HepG2 (cell line): Measurements from ENCODE around the gene PRUNE1. TPM values are rescaled to one million over a fixed set of nuclear protein-coding genes. Genes with fewer than 3 reads are reported as not detected.

ENCODE experiments used
- AHR ChIP-seq: IDR thresholded peaks from 2 replicates; pipeline ENCODE4 v1.6.1; 2018; ENCODE audit warnings: missing genetic modification reagents, missing compliant biosample characterization
- ARHGAP35 ChIP-seq: sonication (generic); formaldehyde crosslinking; IDR thresholded peaks from 2 replicates; pipeline ENCODE4 v1.9.0; 2022; ENCODE audit warnings: mild to moderate bottlenecking, inconsistent platforms, moderate library complexity, missing genetic modification reagents, borderline replicate concordance
- BHLHE40 ChIP-seq: IDR thresholded peaks from 2 replicates; pipeline ENCODE4 v1.6.1; 2011; ENCODE audit warnings: low read length, improper control_type of control experiment
- GATAD1 ChIP-seq: IDR thresholded peaks from 2 replicates; pipeline ENCODE4 v1.6.1; 2016; ENCODE audit warnings: missing genetic modification reagents, missing compliant biosample characterization
- MED1 ChIP-seq: sonication (generic); formaldehyde crosslinking; IDR thresholded peaks from 2 replicates; pipeline ENCODE4 v1.4.0; 2020; ENCODE audit warnings: missing genetic modification reagents
- MTA3 ChIP-seq: sonication (generic); formaldehyde crosslinking; IDR thresholded peaks from 2 replicates; pipeline ENCODE4 v1.4.0; 2020; ENCODE audit warnings: missing genetic modification reagents
- SIN3B ChIP-seq: fragments of 150-350 bp; IDR thresholded peaks from 2 replicates; pipeline ENCODE4 v1.6.1; 2014; ENCODE audit warnings: low read length
- ZNF367 ChIP-seq: sonication (generic); formaldehyde crosslinking; IDR thresholded peaks from 2 replicates; pipeline ENCODE4 v1.4.0; 2020; ENCODE audit warnings: missing genetic modification reagents, borderline replicate concordance
- ZNF598 ChIP-seq: sonication (generic); formaldehyde crosslinking; IDR thresholded peaks from 2 replicates; pipeline ENCODE4 v1.5.1; 2020; ENCODE audit warnings: mild to moderate bottlenecking, missing genetic modification reagents, borderline replicate concordance
- ZNF605 ChIP-seq: sonication (generic); formaldehyde crosslinking; IDR thresholded peaks from 2 replicates; pipeline ENCODE4 v1.8.0; 2022; ENCODE audit warnings: mild to moderate bottlenecking, missing genetic modification reagents
- ZNF761 ChIP-seq: sonication (generic); formaldehyde crosslinking; conservative IDR thresholded peaks from 2 replicates; pipeline ENCODE4 v1.4.0; 2020; ENCODE audit warnings: mild to moderate bottlenecking, missing genetic modification reagents
- polyA plus RNA-seq, 8 experiments: library from polyadenylated mRNA; depleted of rRNA in 3 of 8; stranded (reverse) in 7 of 8; unstranded in 1 of 8; fragments of >200 nt; fragmentation: Illumina TruSeq in 4 of 8; extraction: Trizol in 4 of 8; gene quantifications; 2 replicates each; pipeline versions ENCODE4 v1.2.1 to v1.2.3, GENCODE V29; 2011 to 2016; ENCODE audit warnings: low read depth in 4 of 8, missing spikeins in 1 of 8, mixed read lengths in 1 of 8; ENCODE audit not compliant: insufficient read depth in 1 of 8
- total RNA-seq, 5 experiments: library from RNA; depleted of rRNA; stranded (reverse); fragments of >200 nt; fragmentation: Illumina TruSeq; extraction: Trizol; gene quantifications; 2 replicates each; pipeline ENCODE4 v1.2.3, GENCODE V29; 2016; ENCODE audit warnings: low read depth in 1 of 5
- TF ChIP-seq, protein P1 (sequence below): sonication (generic); formaldehyde crosslinking; IDR thresholded peaks from one replicate; pipeline ENCODE4 v1.5.1; 2020; ENCODE audit warnings: mild to moderate bottlenecking, missing genetic modification reagents; ENCODE audit errors: not compliant biosample characterization
- TF ChIP-seq, protein P2 (sequence below): sonication (generic); formaldehyde crosslinking; conservative IDR thresholded peaks from 2 replicates; pipeline ENCODE4 v1.4.0; 2020; ENCODE audit warnings: missing genetic modification reagents
- TF ChIP-seq, protein P3 (sequence below): sonication (generic); formaldehyde crosslinking; IDR thresholded peaks from 2 replicates; pipeline ENCODE4 v1.9.0; 2022; ENCODE audit warnings: low read depth, missing genetic modification reagents
- TF ChIP-seq, protein P4 (sequence below): IDR thresholded peaks from 2 replicates; pipeline ENCODE4 v1.6.1; 2016; ENCODE audit warnings: mild to moderate bottlenecking

Gene PRUNE1
- total and polyA plus RNA-seq, 2 of the 13 experiments (the other 11 are each of a cell fraction or from before 2014, with no cell fraction given) = 19.0 to 31.9 TPM

DNA sequence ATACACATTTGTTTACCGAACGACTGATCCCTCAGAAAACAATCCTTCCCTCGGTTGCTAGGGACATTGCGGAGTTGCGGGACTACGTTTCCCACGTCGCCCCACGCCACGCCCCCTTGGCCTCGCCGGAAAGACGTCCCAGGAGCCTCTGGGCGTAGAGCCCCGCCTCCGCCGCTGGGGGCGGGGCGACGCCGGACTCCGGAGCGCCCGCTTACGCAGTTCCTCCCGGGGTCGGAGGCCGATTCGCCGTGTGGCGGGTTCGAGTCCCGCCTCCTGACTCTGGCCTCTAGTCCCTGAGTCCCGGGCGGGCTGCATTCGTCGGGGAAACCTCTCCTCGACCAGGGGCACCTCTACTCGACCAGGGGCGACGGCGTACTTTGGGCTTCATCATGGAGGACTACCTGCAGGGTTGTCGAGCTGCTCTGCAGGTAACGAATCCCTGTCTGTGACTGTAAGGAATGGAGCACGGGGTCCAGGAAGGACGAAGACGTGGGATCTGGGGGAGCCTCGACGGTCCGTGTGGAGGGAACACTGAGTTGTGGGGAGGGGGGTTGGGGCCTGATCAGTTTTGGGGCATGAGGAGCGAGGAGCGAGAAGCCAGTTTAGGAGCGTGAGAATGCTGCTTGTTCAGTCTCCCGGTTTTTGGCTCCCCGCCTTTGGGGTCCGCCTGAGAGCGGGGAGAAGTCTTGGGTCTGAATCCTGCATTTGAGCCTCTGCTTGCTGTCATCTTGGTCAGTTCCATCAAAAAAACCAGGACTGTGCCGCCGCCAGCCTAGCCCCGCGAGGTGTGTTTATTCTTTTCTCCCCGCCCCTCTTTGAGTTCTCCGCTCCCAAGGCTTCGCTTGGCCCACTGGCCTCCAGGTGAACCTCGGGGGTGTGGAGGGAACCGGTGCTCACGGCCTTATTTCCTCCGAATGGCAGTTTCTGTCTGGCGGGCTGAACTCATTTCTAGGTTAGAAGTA lies at the start of gene PRUNE1 (continued):
- TF ChIP-seq, protein P1, sequence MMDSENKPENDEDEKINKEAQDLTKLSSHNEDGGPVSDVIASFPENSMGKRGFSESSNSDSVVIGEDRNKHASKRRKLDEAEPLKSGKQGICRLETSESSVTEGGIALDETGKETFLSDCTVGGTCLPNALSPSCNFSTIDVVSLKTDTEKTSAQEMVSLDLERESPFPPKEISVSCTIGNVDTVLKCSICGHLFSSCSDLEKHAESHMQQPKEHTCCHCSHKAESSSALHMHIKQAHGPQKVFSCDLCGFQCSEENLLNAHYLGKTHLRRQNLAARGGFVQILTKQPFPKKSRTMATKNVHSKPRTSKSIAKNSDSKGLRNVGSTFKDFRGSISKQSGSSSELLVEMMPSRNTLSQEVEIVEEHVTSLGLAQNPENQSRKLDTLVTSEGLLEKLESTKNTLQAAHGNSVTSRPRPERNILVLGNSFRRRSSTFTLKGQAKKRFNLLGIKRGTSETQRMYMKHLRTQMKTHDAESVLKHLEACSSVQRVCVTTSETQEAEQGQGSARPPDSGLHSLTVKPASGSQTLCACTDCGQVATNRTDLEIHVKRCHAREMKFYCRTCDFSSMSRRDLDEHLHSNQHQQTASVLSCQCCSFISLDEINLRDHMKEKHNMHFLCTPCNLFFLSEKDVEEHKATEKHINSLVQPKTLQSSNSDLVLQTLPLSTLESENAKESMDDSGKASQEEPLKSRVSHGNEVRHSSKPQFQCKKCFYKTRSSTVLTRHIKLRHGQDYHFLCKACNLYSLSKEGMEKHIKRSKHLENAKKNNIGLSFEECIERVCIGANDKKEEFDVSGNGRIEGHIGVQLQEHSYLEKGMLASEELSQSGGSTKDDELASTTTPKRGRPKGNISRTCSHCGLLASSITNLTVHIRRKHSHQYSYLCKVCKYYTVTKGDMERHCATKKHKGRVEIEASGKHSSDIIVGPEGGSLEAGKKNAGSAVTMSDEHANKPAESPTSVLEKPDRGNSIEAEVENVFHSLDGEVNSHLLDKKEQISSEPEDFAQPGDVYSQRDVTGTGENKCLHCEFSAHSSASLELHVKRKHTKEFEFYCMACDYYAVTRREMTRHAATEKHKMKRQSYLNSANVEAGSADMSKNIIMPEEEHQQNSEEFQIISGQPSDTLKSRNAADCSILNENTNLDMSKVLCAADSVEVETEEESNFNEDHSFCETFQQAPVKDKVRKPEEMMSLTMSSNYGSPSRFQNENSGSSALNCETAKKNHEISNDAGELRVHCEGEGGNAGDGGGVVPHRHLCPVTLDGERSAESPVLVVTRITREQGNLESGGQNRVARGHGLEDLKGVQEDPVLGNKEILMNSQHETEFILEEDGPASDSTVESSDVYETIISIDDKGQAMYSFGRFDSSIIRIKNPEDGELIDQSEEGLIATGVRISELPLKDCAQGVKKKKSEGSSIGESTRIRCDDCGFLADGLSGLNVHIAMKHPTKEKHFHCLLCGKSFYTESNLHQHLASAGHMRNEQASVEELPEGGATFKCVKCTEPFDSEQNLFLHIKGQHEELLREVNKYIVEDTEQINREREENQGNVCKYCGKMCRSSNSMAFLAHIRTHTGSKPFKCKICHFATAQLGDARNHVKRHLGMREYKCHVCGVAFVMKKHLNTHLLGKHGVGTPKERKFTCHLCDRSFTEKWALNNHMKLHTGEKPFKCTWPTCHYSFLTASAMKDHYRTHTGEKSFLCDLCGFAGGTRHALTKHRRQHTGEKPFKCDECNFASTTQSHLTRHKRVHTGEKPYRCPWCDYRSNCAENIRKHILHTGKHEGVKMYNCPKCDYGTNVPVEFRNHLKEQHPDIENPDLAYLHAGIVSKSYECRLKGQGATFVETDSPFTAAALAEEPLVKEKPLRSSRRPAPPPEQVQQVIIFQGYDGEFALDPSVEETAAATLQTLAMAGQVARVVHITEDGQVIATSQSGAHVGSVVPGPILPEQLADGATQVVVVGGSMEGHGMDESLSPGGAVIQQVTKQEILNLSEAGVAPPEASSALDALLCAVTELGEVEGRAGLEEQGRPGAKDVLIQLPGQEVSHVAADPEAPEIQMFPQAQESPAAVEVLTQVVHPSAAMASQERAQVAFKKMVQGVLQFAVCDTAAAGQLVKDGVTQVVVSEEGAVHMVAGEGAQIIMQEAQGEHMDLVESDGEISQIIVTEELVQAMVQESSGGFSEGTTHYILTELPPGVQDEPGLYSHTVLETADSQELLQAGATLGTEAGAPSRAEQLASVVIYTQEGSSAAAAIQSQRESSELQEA (CRISPR knock-in tag) = peak; percentile 56
- TF ChIP-seq ZNF761 (CRISPR knock-in tag) (no peak), BHLHE40 (no peak), SIN3B (no peak), ARHGAP35 (CRISPR knock-in tag) (0 out of 2 replicates have a peak, but pooled peaks have one; percentile 33), MTA3 (CRISPR knock-in tag) (no peak), GATAD1 (CRISPR knock-in tag) (peak; percentile 30; the same call in 1 of the 2 replicates), MED1 (CRISPR knock-in tag) (peak; percentile 58; the same call in 1 of the 2 replicates), ZNF605 (CRISPR knock-in tag) (peak; percentile 80), ZNF367 (CRISPR knock-in tag) (0 out of 2 replicates have a peak, but pooled peaks have one; percentile 36), ZNF598 (CRISPR knock-in tag) (peak; percentile 73; the same call in 1 of the 2 replicates), AHR (CRISPR knock-in tag) (peak; percentile 34; the same call in 1 of the 2 replicates)
- TF ChIP-seq, protein P2, sequence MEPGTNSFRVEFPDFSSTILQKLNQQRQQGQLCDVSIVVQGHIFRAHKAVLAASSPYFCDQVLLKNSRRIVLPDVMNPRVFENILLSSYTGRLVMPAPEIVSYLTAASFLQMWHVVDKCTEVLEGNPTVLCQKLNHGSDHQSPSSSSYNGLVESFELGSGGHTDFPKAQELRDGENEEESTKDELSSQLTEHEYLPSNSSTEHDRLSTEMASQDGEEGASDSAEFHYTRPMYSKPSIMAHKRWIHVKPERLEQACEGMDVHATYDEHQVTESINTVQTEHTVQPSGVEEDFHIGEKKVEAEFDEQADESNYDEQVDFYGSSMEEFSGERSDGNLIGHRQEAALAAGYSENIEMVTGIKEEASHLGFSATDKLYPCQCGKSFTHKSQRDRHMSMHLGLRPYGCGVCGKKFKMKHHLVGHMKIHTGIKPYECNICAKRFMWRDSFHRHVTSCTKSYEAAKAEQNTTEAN (CRISPR knock-in tag) = 0 out of 2 replicates have a peak, but pooled peaks have one; percentile 62
- TF ChIP-seq, protein P3, sequence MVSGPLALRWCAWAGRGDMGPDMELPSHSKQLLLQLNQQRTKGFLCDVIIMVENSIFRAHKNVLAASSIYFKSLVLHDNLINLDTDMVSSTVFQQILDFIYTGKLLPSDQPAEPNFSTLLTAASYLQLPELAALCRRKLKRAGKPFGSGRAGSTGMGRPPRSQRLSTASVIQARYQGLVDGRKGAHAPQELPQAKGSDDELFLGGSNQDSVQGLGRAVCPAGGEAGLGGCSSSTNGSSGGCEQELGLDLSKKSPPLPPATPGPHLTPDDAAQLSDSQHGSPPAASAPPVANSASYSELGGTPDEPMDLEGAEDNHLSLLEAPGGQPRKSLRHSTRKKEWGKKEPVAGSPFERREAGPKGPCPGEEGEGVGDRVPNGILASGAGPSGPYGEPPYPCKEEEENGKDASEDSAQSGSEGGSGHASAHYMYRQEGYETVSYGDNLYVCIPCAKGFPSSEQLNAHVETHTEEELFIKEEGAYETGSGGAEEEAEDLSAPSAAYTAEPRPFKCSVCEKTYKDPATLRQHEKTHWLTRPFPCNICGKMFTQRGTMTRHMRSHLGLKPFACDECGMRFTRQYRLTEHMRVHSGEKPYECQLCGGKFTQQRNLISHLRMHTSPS (CRISPR knock-in tag) = no peak
- TF ChIP-seq, protein P4, sequence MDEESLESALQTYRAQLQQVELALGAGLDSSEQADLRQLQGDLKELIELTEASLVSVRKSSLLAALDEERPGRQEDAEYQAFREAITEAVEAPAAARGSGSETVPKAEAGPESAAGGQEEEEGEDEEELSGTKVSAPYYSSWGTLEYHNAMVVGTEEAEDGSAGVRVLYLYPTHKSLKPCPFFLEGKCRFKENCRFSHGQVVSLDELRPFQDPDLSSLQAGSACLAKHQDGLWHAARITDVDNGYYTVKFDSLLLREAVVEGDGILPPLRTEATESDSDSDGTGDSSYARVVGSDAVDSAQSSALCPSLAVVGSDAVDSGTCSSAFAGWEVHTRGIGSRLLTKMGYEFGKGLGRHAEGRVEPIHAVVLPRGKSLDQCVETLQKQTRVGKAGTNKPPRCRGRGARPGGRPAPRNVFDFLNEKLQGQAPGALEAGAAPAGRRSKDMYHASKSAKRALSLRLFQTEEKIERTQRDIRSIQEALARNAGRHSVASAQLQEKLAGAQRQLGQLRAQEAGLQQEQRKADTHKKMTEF = no peak
